Neural cell (in vitro differentiated cells): ENCODE data around the gene UGT1A4.

ENCODE experiments used
- POLR2AphosphoS5 ChIP-seq: IDR thresholded peaks from 2 replicates; pipeline ENCODE4 v1.6.1; 2012
- TF ChIP-seq, protein P1 (sequence below): fragments of 450-650 bp; IDR thresholded peaks from 2 replicates; pipeline ENCODE4 v1.5.1; 2014; ENCODE audit warnings: antibody characterized with exemption, mild to moderate bottlenecking, moderate library complexity; ENCODE audit not compliant: poor library complexity, severe bottlenecking

DNA sequence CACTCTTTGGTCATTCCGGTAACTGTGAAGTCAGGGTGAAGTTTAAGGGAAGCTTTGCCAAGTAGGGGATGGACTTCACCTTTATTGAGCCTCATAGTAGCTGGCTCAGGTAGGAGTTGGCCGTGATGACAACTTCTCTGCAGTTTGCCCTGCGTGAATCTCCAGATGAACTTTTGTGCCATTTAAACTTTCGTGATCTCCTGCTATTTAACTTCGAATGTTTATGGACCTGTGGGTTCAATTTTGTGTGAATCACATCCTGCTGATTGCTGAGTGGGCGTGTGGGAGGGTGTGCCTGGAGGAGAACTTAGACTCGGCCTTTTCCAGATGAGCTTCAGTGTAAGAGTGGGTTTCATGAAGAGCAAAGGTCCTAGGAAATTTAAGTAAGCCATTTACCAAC lies 45.7 kb downstream of the UGT1A4 start:
- TF ChIP-seq POLR2AphosphoS5 = no peak
- TF ChIP-seq, protein P1, sequence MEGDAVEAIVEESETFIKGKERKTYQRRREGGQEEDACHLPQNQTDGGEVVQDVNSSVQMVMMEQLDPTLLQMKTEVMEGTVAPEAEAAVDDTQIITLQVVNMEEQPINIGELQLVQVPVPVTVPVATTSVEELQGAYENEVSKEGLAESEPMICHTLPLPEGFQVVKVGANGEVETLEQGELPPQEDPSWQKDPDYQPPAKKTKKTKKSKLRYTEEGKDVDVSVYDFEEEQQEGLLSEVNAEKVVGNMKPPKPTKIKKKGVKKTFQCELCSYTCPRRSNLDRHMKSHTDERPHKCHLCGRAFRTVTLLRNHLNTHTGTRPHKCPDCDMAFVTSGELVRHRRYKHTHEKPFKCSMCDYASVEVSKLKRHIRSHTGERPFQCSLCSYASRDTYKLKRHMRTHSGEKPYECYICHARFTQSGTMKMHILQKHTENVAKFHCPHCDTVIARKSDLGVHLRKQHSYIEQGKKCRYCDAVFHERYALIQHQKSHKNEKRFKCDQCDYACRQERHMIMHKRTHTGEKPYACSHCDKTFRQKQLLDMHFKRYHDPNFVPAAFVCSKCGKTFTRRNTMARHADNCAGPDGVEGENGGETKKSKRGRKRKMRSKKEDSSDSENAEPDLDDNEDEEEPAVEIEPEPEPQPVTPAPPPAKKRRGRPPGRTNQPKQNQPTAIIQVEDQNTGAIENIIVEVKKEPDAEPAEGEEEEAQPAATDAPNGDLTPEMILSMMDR = no peak
